HEK293 (cell line): ENCODE measurements around the gene SKAP1.
A peak's percentile ranks its signal among the peaks of the same experiment; 100 is the strongest.

Experiments used
- CTCF ChIA-PET: fragments of 350-600 bp; formaldehyde crosslinking; extraction: SDS; loops from one replicate; lab custom pipeline; 2021; ENCODE audit warnings: antibody characterized with exemption; lab: Yijun Ruan, JAX
- POLR2A ChIA-PET: fragments of 300-600 bp; formaldehyde crosslinking; extraction: SDS; loops from one replicate; lab custom pipeline; 2020; ENCODE audit warnings: antibody characterized with exemption, inconsistent platforms; lab: Yijun Ruan, JAX
- H3K27ac ChIP-seq: fragments of 200-500 bp; sonication (Bioruptor generic); 2 replicates; pipeline ENCODE4 v1.5.1; 2014; ENCODE audit warnings: low read depth, low read length, control low read depth, inconsistent platforms; ENCODE audit errors: extremely low read depth
- H3K36me3 ChIP-seq, 2 experiments: fragments of 200-500 bp in 1 of 2; sonication (Bioruptor generic) in 1 of 2; 1 replicate in 1 of 2; 2 replicates in 1 of 2; pipeline ENCODE4 v1.5.1; 2014 to 2017; ENCODE audit warnings: inconsistent platforms in 2 of 2, low read length in 2 of 2; ENCODE audit not compliant: control insufficient read depth in 2 of 2, insufficient read depth in 1 of 2
- H3K4me1 ChIP-seq: fragments of 200-500 bp; sonication (Bioruptor generic); 2 replicates; pipeline ENCODE4 v1.5.1; 2014; ENCODE audit warnings: mild to moderate bottlenecking, low read length, inconsistent platforms; ENCODE audit not compliant: control insufficient read depth, insufficient read depth
- H3K4me3 ChIP-seq: 2 replicates; pipeline ENCODE4 v1.5.1; 2011; ENCODE audit warnings: low read depth, mild to moderate bottlenecking, control low read depth, low read length, moderate library complexity
- H3K9me3 ChIP-seq: fragments of 200-500 bp; sonication (Bioruptor generic); 2 replicates; pipeline ENCODE4 v1.5.1; 2014; ENCODE audit warnings: low read depth, low read length, inconsistent platforms; ENCODE audit not compliant: control insufficient read depth, insufficient read depth
- KLF1 ChIP-seq: fragments of 450-650 bp; formaldehyde crosslinking; IDR thresholded peaks from 2 replicates; pipeline ENCODE4 v1.5.1; 2016; ENCODE audit warnings: missing biosample characterization, missing genetic modification characterization
- KLF8 ChIP-seq: fragments of 450-650 bp; formaldehyde crosslinking; IDR thresholded peaks from 2 replicates; pipeline ENCODE4 v1.5.1; 2016; ENCODE audit warnings: missing biosample characterization, missing genetic modification characterization
- SP3 ChIP-seq: fragments of 450-650 bp; formaldehyde crosslinking; IDR thresholded peaks from 2 replicates; pipeline ENCODE4 v1.5.1; 2016; ENCODE audit warnings: missing biosample characterization, missing genetic modification characterization
- ZBTB48 ChIP-seq: fragments of 450-650 bp; formaldehyde crosslinking; IDR thresholded peaks from 2 replicates; pipeline ENCODE4 v1.5.1; 2016; ENCODE audit warnings: missing biosample characterization, missing genetic modification characterization
- ZFP3 ChIP-seq: fragments of 450-650 bp; formaldehyde crosslinking; IDR thresholded peaks from 2 replicates; pipeline ENCODE4 v1.5.1; 2016; ENCODE audit warnings: low read depth, missing biosample characterization, missing genetic modification characterization
- ZIC2 ChIP-seq: fragments of 450-650 bp; formaldehyde crosslinking; IDR thresholded peaks from 2 replicates; pipeline ENCODE4 v1.5.1; 2016; ENCODE audit warnings: missing biosample characterization, missing genetic modification characterization
- ZNF16 ChIP-seq: fragments of 450-650 bp; formaldehyde crosslinking; IDR thresholded peaks from 2 replicates; pipeline ENCODE4 v1.5.1; 2016; ENCODE audit warnings: low read depth, missing biosample characterization, missing genetic modification characterization
- ZNF184 ChIP-seq: fragments of 450-650 bp; IDR thresholded peaks from 2 replicates; pipeline ENCODE4 v1.5.1; 2018; ENCODE audit warnings: missing biosample characterization, mild to moderate bottlenecking, missing genetic modification characterization
- ZNF202 ChIP-seq: fragments of 450-650 bp; formaldehyde crosslinking; IDR thresholded peaks from 2 replicates; pipeline ENCODE4 v1.5.1; 2016; ENCODE audit warnings: missing biosample characterization, missing genetic modification characterization, borderline replicate concordance
- ZNF350 ChIP-seq: fragments of 450-650 bp; formaldehyde crosslinking; IDR thresholded peaks from 2 replicates; pipeline ENCODE4 v1.5.0; 2017; ENCODE audit warnings: missing biosample characterization, mild to moderate bottlenecking, missing genetic modification characterization
- ZNF423 ChIP-seq: fragments of 450-650 bp; formaldehyde crosslinking; IDR thresholded peaks from 2 replicates; pipeline ENCODE4 v1.5.1; 2016; ENCODE audit warnings: missing biosample characterization, missing genetic modification characterization
- ZNF558 ChIP-seq: fragments of 450-650 bp; formaldehyde crosslinking; IDR thresholded peaks from 2 replicates; pipeline ENCODE4 v1.5.1; 2016; ENCODE audit warnings: missing biosample characterization, missing genetic modification characterization
- ZNF600 ChIP-seq: fragments of 450-650 bp; formaldehyde crosslinking; IDR thresholded peaks from 2 replicates; pipeline ENCODE4 v1.5.1; 2016; ENCODE audit warnings: missing biosample characterization, missing genetic modification characterization
- ZNF624 ChIP-seq: fragments of 450-650 bp; formaldehyde crosslinking; IDR thresholded peaks from 2 replicates; pipeline ENCODE4 v1.5.1; 2017; ENCODE audit warnings: missing biosample characterization, missing genetic modification characterization
- ZNF664 ChIP-seq: fragments of 450-650 bp; formaldehyde crosslinking; IDR thresholded peaks from 2 replicates; pipeline ENCODE4 v1.5.1; 2016; ENCODE audit warnings: missing biosample characterization, missing genetic modification characterization
- ZNF677 ChIP-seq: fragments of 450-650 bp; IDR thresholded peaks from 2 replicates; pipeline ENCODE4 v1.5.0; 2018; ENCODE audit warnings: missing biosample characterization, mild to moderate bottlenecking, missing genetic modification characterization, moderate library complexity
- ZNF843 ChIP-seq: fragments of 450-650 bp; formaldehyde crosslinking; IDR thresholded peaks from 2 replicates; pipeline ENCODE4 v1.5.1; 2016; ENCODE audit warnings: missing biosample characterization, missing genetic modification characterization
- TF ChIP-seq, protein P1 (sequence below): fragments of 450-650 bp; formaldehyde crosslinking; IDR thresholded peaks from 2 replicates; pipeline ENCODE4 v1.5.1; 2016; ENCODE audit warnings: missing biosample characterization, missing genetic modification characterization
- TF ChIP-seq, protein P2 (sequence below): fragments of 450-650 bp; formaldehyde crosslinking; IDR thresholded peaks from 2 replicates; pipeline ENCODE4 v1.5.1; 2016; ENCODE audit warnings: missing biosample characterization, missing genetic modification characterization
- TF ChIP-seq, protein P3 (sequence below): fragments of 450-650 bp; formaldehyde crosslinking; IDR thresholded peaks from 2 replicates; pipeline ENCODE4 v1.5.1; 2016; ENCODE audit warnings: missing biosample characterization, missing genetic modification characterization

Gene SKAP1

DNA sequence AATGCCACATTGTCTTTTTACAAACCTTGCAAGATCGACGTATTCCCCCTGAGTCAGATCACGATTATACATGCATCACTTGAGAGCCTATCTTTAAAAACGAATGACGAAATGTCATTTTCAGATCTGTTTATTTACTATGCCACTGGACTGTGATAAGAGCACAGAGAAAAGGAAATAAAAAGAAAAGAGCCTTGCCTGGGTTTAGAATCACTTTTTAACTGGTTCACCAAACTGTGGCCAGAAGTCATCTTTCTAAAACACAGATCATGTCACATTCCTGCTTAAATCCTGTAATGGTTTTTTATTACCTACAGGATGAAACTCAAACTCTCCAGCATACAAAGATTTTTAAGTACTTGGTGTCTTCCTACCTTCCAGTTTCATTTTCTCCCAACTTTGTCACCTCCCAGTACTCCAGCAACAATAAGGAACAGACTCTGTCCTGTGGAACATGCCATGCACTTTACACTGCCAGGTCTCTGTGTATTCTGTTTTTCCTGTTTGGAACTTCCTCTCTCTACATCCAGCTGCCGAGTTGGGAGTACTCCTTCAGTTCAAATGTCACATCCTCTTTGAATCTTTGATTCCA, 231.0 kb downstream of the SKAP1 start (continued):
- TF ChIP-seq ZNF423 (no peak), ZBTB48 (tag by site-specific recombination) (no peak), KLF1 (tag by site-specific recombination) (no peak), ZNF843 (tag by site-specific recombination) (0 out of 2 replicates have a peak, but pooled peaks have one; percentile 32), ZNF624 (tag by site-specific recombination) (no peak), KLF8 (tag by site-specific recombination) (no peak), ZNF184 (tag by site-specific recombination) (no peak)
- TF ChIP-seq, protein P1, sequence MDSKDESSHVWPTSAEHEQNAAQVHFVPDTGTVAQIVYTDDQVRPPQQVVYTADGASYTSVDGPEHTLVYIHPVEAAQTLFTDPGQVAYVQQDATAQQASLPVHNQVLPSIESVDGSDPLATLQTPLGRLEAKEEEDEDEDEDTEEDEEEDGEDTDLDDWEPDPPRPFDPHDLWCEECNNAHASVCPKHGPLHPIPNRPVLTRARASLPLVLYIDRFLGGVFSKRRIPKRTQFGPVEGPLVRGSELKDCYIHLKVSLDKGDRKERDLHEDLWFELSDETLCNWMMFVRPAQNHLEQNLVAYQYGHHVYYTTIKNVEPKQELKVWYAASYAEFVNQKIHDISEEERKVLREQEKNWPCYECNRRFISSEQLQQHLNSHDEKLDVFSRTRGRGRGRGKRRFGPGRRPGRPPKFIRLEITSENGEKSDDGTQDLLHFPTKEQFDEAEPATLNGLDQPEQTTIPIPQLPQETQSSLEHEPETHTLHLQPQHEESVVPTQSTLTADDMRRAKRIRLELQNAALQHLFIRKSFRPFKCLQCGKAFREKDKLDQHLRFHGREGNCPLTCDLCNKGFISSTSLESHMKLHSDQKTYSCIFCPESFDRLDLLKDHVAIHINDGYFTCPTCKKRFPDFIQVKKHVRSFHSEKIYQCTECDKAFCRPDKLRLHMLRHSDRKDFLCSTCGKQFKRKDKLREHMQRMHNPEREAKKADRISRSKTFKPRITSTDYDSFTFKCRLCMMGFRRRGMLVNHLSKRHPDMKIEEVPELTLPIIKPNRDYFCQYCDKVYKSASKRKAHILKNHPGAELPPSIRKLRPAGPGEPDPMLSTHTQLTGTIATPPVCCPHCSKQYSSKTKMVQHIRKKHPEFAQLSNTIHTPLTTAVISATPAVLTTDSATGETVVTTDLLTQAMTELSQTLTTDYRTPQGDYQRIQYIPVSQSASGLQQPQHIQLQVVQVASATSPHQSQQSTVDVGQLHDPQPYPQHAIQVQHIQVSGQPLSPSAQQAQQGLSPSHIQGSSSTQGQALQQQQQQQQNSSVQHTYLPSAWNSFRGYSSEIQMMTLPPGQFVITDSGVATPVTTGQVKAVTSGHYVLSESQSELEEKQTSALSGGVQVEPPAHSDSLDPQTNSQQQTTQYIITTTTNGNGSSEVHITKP (tag by site-specific recombination), result peak; percentile 95
- TF ChIP-seq, protein P2, sequence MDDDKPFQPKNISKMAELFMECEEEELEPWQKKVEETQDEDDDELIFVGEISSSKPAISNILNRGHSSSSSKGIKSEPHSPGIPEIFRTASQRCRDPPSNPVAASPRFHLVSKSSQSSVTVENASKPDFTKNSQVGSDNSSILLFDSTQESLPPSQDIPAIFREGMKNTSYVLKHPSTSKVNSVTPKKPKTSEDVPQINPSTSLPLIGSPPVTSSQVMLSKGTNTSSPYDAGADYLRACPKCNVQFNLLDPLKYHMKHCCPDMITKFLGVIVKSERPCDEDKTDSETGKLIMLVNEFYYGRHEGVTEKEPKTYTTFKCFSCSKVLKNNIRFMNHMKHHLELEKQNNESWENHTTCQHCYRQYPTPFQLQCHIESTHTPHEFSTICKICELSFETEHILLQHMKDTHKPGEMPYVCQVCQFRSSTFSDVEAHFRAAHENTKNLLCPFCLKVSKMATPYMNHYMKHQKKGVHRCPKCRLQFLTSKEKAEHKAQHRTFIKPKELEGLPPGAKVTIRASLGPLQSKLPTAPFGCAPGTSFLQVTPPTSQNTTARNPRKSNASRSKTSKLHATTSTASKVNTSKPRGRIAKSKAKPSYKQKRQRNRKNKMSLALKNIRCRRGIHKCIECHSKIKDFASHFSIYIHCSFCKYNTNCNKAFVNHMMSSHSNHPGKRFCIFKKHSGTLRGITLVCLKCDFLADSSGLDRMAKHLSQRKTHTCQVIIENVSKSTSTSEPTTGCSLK (tag by site-specific recombination), result no peak

DNA sequence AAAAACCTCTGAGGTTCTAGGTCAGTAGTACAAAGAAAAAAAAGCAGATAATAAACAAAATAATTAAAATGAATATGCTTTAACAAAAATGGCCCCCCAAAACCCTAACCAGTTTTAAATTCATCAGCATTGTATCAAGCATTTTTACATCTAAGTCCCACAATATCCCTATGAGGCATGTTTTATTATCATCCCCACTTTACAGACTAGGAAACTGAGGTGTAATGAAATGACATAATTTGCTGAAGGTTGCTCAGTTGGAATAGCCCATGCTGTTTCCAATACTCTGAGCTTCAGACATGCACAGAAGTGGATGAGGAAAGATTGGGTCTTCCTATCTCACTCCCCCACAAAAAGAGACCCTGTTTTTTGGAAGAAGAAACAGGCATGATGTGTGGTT, 234.1 kb downstream of the SKAP1 start:
- POLR2A ChIA-PET, result interaction anchor here (0.6 kb wide), 1 partner anchor 85 kb away, joined by 4 read pairs; no protein-coding TSS in a partner anchor
- peaks cover 17% of the 10 kb centered on the region for H3K4me1 ChIP-seq
- TF ChIP-seq ZNF558, result no peak
- no peak for TF ChIP-seq ZNF202 (tag by site-specific recombination)
- TF ChIP-seq ZNF350 (tag by site-specific recombination), result no peak
- no peak for TF ChIP-seq ZIC2 (tag by site-specific recombination)
- TF ChIP-seq ZNF16, result no peak
- TF ChIP-seq KLF1 (tag by site-specific recombination), result no peak
- TF ChIP-seq ZNF664, result no peak
- TF ChIP-seq ZNF600, result no peak
- TF ChIP-seq SP3 (tag by site-specific recombination), result no peak
- no peak for TF ChIP-seq ZFP3 (tag by site-specific recombination)
- TF ChIP-seq ZNF677 (tag by site-specific recombination), result no peak
- TF ChIP-seq, protein P3, sequence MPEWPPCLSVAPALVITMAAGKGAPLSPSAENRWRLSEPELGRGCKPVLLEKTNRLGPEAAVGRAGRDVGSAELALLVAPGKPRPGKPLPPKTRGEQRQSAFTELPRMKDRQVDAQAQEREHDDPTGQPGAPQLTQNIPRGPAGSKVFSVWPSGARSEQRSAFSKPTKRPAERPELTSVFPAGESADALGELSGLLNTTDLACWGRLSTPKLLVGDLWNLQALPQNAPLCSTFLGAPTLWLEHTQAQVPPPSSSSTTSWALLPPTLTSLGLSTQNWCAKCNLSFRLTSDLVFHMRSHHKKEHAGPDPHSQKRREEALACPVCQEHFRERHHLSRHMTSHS, result no peak
- no peak overlapping the region for H3K27ac ChIP-seq
- no peaks in the 10 kb centered on the region for H3K36me3 ChIP-seq
- H3K4me3 ChIP-seq, result no peak overlapping the region
- no peaks in the 10 kb centered on the region for H3K9me3 ChIP-seq
- CTCF ChIA-PET, result interaction anchor here (0.6 to 4.5 kb wide), 8 partner anchors 10 to 1770 kb away, joined by 3 to 22 read pairs (median 4); no protein-coding TSS in a partner anchor
